HG03108 (cell line): ENCODE data around the gene TNIK.
"Not testable (repeated sequence)": the region's sequence is repeated elsewhere in the genome, so short reads cannot be mapped to it uniquely, and the experiment has no call there.

ENCODE experiments used
- ATAC-seq: cut with Tn5 transposase; IDR thresholded peaks from one replicate; pipeline ENCODE4 v1.9.1; 2021; ENCODE audit warnings: moderate library complexity; ENCODE audit not compliant: unreplicated experiment

Gene TNIK

GRCh38 chr3:171366738-171367137 lies 93.5 kb downstream of the TNIK start:
- not testable (repeated sequence) for ATAC-seq

- ATAC-seq: no peak
These were observed 94.2 kb downstream of the TNIK start for GRCh38 chr3:171366043-171366442.

GRCh38 chr3:171365489-171365888 lies 94.7 kb downstream of the TNIK start:
- no peak for ATAC-seq

- ATAC-seq: no peak
These were observed 95.7 kb downstream of the TNIK start for GRCh38 chr3:171364500-171364899.

- ATAC-seq: no peak
These were observed 97.0 kb downstream of the TNIK start for GRCh38 chr3:171363202-171363601.

GRCh38 chr3:171362575-171362974 lies 97.6 kb downstream of the TNIK start:
- no peak for ATAC-seq

- no peak for ATAC-seq
These were observed 101.4 kb downstream of the TNIK start for GRCh38 chr3:171358881-171359198.

- no peak for ATAC-seq
These were observed 101.9 kb downstream of the TNIK start for GRCh38 chr3:171358181-171358880.

- ATAC-seq: no peak
These were observed 102.5 kb downstream of the TNIK start for GRCh38 chr3:171357721-171358120.

GRCh38 chr3:171356251-171356650 lies 104.0 kb downstream of the TNIK start:
- no peak for ATAC-seq

GRCh38 chr3:171354706-171355582 lies 105.3 kb downstream of the TNIK start:
- no peak for ATAC-seq

GRCh38 chr3:171354049-171354705 lies 106.0 kb downstream of the TNIK start:
- ATAC-seq: no peak

GRCh38 chr3:171353423-171353822 lies 106.8 kb downstream of the TNIK start:
- ATAC-seq: no peak

- ATAC-seq: no peak
These were observed 107.7 kb downstream of the TNIK start for GRCh38 chr3:171352387-171352935.

GRCh38 chr3:171351676-171352075 lies 108.5 kb downstream of the TNIK start:
- ATAC-seq: no peak

- ATAC-seq: no peak
These were observed 109.8 kb downstream of the TNIK start for GRCh38 chr3:171350364-171350763.

- no peak for ATAC-seq
These were observed 110.8 kb downstream of the TNIK start for GRCh38 chr3:171349392-171349791.

GRCh38 chr3:171348121-171348520 lies 112.1 kb downstream of the TNIK start:
- peak; percentile 14 for ATAC-seq

- ATAC-seq: peak; percentile 62
These were observed 112.7 kb downstream of the TNIK start for GRCh38 chr3:171347301-171348039.

- ATAC-seq: no peak
These were observed 113.5 kb downstream of the TNIK start for GRCh38 chr3:171346582-171347300.
